HS-5 (cell line): Measurements from ENCODE around the gene TIAM1.

ENCODE experiments used
- DNase-seq: peaks from one replicate; pipeline ENCODE4 v3.0.0-alpha.2; 2012; ENCODE audit warnings: low read depth

Gene TIAM1

DNA sequence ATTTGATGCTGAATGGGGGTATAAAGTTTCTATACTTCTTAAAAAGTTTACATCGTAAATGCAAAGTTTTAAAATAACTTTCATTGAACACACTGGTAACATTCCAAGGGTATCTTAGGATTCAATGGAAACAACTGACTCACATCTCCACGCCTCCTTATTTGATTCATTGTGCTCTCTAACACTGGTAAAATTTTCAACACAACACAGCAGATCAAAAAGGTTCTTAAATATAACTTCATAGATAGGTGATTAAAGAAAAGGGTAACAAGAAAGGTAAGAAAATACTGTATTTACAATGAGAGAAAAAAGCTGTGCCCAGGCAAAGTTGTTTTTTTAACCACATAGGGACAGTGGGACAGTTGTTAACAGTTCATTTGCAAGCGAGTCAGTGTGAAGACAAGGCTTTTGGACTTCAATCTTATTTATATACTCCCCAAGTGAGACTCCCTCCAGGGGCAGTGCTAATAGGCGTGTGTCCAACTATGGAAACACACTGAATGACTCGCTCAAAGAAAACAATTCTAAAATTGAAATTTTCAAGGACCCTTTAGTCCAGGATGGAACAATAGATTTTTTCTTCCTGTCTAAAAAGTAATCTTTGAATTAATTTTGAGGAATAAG lies 140.5 kb downstream of the TIAM1 start:
- DNase-seq, result no peak

DNA sequence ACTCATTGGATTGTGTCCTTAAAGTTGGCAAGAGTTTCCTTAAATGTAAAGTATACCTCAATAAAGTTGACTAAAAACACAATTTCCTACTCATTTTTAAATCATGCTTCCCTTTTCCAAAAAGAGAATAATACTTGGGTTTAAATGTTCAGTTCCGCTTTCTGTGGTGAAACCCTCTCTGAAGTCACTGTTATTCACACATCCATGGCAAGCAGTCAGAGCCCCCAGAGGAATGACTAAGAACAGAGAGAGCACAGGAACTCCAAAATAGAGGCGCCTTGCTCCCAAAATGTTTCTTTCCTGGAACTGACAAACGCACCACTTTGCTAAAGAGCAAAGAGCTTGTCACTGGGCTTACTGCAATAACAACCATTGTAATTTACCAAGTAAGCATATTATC lies 142.5 kb downstream of the TIAM1 start:
- peak; percentile 55 for DNase-seq

DNA sequence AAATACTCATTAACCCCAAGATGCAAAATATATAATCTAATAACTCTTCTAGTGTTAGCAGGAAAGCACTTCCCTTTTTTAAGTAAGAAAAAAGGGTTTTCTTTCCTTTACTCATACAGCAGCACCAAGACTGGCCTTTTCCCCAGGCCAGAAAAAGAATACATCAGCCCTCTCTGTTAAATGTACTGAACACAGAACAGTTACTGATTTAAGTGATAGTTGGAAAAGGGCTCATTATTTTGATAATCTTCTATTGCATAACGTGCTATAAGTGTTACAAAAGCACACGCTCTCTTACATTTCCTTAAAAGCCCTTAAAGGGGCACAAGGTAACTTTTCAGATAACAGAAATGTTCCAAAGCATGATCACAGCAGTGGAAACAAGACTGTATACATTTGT lies 142.9 kb downstream of the TIAM1 start:
- no peak for DNase-seq

DNA sequence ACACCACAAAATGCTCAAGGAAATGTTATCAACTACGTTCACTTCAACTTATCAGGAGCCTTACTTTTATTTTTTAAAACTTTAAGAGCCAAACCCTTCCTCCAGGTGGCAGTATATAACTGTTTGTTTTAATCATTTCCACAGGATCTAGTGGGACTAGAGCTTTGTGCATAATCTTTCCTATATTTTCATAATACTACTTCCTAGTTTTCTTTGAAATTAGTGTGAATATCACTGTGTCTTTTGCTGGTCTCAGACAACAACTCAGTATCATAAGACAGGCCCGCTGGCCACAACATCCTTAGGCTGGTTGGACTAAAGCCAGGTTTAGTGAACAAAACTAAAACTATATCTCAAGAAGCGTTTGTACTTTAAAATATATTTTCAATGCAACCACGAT lies 145.5 kb downstream of the TIAM1 start:
- DNase-seq, result peak; percentile 29

DNA sequence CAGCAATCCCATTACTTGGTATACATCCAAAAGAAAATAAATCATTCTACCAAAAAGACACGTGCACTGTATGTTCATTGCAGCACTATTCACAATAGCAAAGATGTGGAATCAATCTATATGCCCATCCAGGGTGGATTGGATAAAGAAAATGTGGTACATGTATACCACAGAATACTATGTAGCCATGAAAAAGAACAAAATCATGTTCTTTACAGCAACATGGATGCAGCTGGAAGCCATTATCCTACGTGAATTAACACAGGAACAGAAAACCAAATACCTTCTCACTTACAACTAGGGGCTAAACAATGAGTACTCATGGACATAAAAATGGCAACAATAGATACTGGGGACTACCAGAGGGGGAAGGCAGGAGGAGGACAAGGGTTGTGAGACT lies 147.3 kb downstream of the TIAM1 start:
- DNase-seq, result no peak

DNA sequence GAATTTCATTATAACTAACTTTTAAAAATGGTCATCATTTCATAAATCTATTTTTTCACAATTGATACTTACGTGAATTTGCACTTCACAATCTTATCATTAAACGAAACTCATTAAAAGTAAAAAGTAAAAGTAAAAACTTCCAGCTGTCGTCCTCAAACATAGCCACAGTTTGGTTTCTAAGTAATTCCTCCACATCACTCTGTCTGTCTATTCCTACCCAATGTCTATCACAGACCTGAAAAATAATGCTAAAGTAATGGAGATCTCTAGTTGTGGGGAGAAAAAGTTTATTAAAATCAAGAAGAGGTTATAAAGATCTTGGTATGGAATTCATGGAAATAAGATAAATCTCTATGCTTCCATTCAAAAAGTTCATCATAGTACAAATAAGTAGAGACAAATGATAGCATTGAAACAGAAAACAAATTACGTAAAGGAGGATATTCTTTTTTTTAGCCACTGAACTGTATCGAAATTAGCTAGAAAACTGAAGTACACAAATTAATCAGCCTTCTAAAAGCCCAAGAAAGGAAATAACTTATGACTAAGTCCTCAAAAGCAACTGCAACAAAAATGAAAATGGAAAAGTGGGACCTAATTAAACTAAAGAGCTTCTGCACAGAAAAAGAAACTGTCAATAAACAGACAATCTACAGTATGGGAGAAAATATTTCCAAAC lies 148.6 kb downstream of the TIAM1 start:
- no peak for DNase-seq

DNA sequence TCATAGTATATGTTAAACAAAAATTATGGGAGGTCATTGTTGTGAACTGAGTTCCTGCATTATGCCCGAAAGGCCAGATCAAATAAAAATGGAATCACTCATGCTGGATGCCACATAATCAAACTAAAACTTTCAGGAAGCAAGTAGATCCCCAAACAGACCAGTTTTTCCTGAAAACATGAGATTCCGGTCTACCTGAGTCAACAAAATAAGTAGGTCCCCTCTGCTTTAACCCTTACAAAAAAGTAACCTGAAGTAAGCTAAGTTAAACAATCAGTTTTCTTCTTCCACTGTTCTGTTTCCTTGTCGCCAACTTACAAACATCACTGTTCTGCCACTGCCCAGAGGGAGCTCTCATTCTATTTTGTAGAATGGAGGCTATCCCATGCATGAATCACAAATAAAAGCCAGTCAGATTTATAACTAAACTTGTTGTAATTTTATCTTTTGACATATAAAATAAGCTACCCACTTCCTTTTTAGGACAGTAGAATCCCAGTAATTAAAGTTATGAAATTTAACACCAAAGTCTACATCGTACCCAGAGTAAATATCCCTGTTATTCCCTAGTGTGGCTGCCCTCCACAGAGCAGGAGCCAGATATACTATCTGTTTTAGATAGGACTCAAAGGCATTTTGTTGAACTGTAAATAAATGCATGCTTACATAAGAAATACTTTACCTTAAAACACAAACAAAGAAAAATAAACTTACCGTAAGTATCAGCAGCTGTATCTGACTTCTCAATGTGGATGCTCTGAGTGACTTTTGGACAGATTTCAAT lies 149.4 kb downstream of the TIAM1 start:
- DNase-seq, result no peak

DNA sequence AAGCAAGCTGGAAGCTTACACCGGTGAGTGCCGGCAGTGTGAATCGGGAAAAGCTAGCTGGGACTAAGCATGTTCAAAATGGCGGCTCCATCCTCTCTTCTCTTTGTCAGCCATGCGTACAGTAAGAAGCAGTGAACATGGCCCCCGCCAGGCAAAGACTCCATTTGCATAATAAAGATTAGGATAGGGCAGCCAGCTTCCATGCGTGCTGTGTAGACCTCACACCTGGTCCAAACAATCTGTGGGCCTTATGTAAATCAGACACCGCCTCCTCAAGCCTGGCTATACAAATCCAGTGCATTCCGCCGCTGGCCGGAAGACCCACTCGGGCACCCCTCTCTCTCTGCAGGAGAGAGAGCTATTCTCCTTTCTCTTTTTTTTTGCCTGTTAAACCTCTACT lies 150.3 kb downstream of the TIAM1 start:
- DNase-seq, result no peak

DNA sequence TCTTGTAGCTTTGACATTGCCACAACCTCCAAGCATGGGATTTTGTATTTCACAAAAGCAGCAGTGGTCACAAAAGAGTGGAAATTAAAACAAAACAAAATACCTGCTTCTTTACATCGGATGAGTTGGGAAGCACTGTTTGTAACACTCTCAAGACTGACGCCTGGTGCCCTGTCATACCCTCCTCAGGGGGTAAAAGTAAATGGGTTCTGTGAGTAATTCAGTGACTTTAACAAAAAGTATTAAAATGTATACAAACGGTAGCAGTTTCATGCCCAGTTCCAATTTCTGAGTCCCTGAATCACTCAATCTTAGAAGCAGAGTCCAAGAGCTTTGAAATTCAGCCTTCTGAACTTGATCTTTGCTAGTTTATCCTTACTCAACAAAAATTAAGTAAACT lies 152.5 kb downstream of the TIAM1 start:
- no peak for DNase-seq

DNA sequence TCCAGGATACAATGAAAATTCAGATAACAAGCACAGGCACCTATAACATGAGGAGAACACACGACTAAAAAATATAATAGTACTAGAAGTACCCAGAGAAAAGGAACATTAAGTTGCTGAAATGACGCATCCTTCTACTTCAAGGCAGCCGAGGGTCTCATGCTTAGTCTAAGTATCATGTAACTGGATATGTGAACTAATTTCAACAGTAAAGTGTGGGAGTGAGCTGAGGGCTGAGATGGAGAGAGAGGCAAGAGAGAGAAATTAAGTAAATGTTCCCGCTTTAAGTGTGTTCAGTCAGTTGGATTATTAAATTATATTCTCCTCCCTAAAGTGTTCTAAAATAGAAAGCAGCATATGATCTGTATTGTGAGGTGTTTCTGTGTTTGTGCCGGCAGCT lies 153.5 kb downstream of the TIAM1 start:
- DNase-seq, result no peak

DNA sequence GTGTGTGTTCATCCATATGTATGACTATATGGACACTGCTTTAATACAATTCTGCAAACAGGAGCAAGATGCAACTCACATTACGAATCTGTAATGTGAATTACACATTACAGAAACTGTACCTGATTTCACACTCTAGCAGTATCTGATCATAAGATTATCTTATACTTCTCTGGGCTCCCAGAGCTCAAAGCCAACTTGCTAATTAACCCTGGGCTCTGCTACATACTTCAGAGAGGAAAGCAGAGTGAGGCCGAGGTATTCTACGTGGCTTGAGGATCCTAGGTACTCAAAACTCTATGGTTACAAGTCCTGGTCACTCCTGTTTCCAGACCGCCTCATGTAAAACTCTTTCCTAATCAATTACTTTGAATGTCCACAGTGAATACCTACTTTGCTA lies 156.6 kb downstream of the TIAM1 start:
- DNase-seq, result no peak

DNA sequence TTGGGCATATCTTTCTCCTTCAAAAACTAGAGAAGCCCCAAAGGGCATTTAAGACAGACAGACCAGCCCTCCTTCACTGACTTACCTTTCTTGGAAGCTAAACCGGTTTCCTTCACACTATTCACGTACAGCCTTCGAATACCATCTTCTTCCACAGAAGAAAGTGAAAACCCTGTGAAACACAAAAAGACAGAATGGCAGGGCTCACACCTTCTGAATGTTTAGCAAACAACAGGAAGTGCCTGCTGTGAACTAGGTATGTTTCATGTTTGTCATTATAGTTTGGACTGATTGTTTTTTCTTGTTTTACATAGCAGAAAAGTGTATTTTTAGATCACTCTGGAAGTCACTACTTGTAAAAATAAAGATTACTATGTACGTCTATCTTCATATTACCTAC lies 157.1 kb downstream of the TIAM1 start:
- DNase-seq, result no peak

DNA sequence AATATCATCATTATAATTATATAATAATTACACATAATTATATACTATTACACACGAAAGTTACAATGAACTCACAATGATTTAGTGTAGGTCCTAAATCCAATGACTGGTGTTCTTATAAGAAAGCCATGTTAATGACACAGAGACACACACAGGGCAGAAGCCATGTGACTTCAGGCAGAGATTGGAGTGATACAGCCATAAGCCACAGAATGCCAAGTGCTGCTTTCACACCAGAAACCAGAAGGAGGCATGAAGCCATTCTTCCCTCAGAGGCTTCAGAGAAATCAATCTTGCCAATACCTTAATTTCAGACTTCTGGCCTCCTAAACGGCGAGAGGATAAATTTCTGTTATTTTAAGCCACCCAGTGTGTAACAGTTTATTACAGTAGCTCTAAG lies 158.4 kb downstream of the TIAM1 start:
- no peak for DNase-seq

DNA sequence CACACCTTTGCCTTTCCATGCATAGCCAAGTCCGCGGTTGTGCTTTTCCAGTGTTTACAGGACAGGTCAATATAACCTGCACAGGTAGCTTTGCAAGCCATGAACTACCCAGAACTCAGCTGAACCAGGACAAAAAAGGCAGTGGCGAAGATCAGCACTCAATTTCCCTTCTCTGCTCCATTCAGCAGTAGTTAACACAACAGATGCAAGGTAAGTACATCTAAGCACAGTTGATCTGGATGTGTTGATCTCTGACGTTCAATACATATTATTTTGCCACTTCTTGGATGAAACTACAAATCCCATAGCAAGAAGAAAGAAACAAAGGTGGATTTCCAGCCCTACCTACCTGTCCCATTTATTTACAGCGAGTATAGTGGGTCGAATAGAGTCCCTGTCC lies 159.2 kb downstream of the TIAM1 start:
- no peak for DNase-seq

DNA sequence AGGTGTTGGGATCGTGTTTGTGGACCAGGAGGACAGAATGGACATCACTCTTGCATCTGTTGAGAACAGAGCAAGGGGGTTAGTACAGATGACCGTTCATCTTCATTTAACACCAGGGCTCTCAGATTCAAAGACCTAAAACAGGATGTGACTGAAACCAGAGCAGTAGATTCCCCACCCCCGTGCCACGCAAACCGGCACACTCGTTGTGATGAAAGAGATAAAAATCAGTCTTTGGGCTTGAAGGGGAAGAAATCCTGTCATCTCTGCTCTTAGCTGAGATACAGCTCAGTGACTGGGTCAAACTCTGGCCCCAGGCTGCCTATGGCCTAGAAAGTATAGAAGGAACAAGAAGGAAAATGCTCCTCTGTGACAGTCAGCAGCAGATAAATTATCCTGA lies 159.6 kb downstream of the TIAM1 start:
- no peak for DNase-seq

DNA sequence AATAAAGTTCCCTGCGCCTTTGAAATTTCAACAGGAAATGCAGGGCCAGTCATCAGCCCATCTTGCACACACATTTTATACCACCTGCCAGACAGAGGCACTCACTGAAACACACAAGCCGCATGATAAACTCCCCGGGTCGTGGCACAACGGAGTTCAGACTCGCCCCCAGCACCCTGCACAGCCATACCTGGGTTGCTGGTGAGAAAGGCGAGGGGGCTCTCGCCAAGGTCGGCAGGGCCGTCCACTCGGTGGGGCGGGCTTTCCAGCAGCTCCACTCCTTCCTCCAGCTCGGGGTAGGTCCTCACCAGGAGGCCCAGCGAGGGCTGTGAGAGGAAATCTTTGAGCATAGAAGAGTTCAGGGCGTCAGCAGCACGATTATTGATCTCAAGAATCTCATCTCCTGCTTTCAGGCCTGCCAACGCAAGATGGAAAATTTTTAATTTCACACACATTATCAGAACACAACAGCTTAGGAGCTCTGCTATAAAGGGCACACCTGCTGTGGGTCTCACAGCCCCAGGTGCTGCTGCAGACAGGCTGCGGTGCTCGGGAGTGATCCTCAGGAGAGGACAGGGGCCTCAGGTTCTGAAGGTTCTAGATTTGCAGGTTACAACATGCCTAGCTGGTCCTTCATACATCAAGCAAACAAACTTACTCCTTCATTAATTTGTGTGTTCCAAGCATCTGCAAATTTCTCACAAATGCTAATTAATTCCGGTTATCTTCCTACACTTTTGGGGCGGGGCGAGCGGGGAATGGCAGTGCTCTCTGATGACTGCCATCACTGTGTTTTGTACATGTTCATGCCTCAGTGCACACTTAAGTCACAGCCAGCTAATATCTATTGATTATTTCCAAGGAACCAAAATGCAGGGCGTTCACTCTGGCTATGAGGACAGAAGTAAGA lies 161.6 kb downstream of the TIAM1 start:
- no peak for DNase-seq

DNA sequence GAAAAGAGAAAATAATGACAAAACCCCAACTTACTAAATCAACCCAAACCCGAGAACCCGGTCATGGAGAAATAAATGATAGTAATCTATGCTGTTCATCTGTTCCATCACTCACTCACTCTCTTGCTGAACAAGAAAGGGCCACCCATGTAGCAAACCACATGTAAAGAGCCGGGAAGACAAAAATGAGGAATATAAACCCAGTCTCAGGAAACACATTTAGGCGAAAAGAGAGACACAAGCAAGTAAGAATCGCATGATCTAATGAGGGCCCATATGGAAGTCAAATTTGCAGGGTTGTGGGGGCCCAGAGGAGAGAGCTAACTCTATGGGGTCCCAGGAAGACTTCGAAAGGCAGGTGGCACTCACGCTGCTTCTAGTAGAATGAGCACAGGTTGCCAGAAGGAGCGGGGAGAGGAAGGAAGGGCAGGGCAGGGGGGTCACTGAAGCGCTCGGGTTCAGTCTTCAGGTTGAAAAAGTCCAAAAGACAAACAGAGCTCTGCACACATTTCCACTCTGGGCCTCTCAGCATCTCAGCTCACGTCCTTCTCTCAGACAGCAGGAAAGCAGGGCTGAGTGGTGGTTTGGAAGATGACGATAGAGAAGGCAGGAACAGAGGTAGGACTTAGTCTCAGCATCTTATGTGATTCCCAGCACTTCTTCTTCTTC lies 162.8 kb downstream of the TIAM1 start:
- no peak for DNase-seq

DNA sequence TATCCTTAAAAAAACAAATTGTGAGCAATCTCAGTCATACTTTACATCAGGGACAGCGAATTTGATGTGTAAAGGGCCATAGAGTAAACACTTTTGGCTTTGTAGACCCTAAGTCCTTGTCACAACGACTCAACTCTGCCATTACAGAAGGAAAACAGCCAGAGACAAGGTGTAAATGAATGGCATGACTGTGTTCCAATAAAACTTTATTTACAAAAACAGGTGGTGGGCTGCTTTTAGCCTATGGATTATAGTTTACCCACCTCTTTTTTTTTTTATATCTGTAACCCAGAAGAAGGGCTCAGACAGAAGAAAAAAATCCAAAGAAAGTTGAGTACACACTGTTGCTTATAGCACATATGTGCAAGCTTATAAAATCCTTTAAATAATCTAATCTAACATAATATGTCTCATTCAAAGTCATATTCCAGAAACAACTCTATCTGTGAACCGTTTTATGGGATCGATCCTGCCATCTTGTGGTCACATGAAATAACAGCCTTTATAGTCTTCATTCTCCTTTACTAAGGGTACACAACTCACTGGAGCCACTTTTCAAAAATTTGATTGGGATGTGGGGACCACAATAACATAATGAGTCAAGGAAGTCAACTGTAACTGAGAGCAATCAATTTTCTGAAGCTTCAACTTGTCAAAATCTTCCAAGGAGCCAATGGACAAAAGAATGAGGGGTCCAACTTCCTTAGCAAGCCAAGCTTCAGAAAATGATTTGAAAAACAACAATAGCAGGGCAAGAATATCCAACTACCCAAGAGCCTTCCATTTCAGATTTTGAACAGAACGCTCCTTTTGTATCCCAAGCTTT lies 163.6 kb downstream of the TIAM1 start:
- no peak for DNase-seq

DNA sequence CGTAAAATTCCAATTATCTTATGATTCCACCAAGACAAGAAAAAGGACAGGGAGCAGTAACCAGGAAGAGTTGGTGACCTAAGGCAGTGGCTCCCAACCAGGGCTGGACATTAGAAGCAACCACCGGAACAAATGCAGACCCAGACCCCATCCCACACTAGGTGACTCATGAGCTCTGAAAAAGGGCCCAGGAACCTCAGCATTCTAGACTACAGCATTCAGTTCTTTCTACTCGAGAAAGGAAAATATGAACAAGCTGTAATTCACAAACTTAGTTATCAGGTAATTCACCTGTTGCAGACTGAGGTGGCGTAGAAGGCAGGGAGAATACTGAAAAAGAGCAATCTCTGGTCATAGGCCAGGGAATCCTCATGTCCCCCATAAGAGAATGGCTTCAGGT lies 167.3 kb downstream of the TIAM1 start:
- no peak for DNase-seq

DNA sequence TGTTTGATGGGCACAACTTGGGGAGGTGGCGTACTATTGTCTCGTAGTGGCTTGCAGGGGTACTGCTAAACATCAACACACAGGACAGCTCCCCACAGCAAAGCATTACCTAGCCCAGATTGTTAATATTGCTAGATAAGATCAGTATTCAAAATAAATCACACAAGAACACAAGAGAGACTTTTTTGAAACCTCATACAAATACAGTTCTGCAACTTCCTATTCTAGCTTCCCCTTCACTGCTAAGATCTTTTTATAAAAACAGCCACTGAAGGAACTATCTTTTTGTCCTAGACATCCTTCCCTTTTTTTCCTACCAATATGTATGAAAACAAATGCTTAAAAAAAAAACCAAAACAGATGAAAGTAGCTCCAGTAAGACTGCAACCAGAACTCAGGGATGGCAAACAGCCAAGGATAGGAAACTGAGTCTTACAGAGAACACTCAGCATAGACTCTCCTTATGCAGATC lies 167.9 kb downstream of the TIAM1 start:
- no peak for DNase-seq
